HG02870 (cell line): Measurements from ENCODE around the gene GAL3ST3.

Experiments
- ATAC-seq: cut with Tn5 transposase; IDR thresholded peaks from one replicate; pipeline ENCODE4 v1.9.1; 2021; ENCODE audit warnings: mild to moderate bottlenecking, moderate library complexity; ENCODE audit not compliant: unreplicated experiment

Gene GAL3ST3

GRCh38 chr11:66069715-66070603 lies 21.0 kb upstream of the GAL3ST3 start, which contains the start of gene PACS1:
PACS1 (plus strand) TSS chr11:66070272; CDS start chr11:66070487, 215 bp downstream.
- no peak for ATAC-seq

- no peak for ATAC-seq
Measured at GRCh38 chr11:66068923-66069714, 20.2 kb upstream of the GAL3ST3 start.

- ATAC-seq: no peak
Measured at GRCh38 chr11:66068154-66068821, 19.3 kb upstream of the GAL3ST3 start.

- ATAC-seq: no peak
Measured at GRCh38 chr11:66067640-66068039, 18.7 kb upstream of the GAL3ST3 start.

GRCh38 chr11:66066751-66067150 lies 17.8 kb upstream of the GAL3ST3 start:
- no peak for ATAC-seq

GRCh38 chr11:66064571-66064970 lies 15.6 kb upstream of the GAL3ST3 start:
- no peak for ATAC-seq

GRCh38 chr11:66063900-66064299 lies 14.9 kb upstream of the GAL3ST3 start:
- ATAC-seq: no peak

GRCh38 chr11:66062408-66062807 lies 13.4 kb upstream of the GAL3ST3 start:
- ATAC-seq: no peak

GRCh38 chr11:66061268-66061667 lies 12.3 kb upstream of the GAL3ST3 start:
- ATAC-seq: no peak

- no peak for ATAC-seq
Measured at GRCh38 chr11:66059966-66060680, 11.2 kb upstream of the GAL3ST3 start.

GRCh38 chr11:66056501-66056900 lies 7.5 kb upstream of the GAL3ST3 start:
- no peak for ATAC-seq

GRCh38 chr11:66055021-66055420 lies 6.1 kb upstream of the GAL3ST3 start:
- ATAC-seq: no peak

- ATAC-seq: no peak
Measured at GRCh38 chr11:66052664-66052982, 3.7 kb upstream of the GAL3ST3 start.

GRCh38 chr11:66051766-66052663 lies 3.1 kb upstream of the GAL3ST3 start, which contains the start of gene SF3B2:
SF3B2 (plus strand) TSS chr11:66052364; CDS start chr11:66052385, 21 bp downstream.
- peak; percentile 95 for ATAC-seq

GRCh38 chr11:66051371-66051765 lies 2.4 kb upstream of the GAL3ST3 start:
- ATAC-seq: no peak

GRCh38 chr11:66050581-66051231 lies 1.7 kb upstream of the GAL3ST3 start:
- ATAC-seq: no peak

GRCh38 chr11:66047541-66048365 lies 1.2 kb downstream of the GAL3ST3 start:
- no peak for ATAC-seq

- no peak for ATAC-seq
Measured at GRCh38 chr11:66046901-66047300, 2.1 kb downstream of the GAL3ST3 start.
